ENCODE results near the gene FANCF.

GRCh38 chr11:22670830-22671229 lies 45.2 kb upstream of the FANCF start:
- TF ChIP-seq CTCF (IDR thresholded peaks at IDR 0.05; ENCODE audit: low read length): peak; percentile 54
- no peak for TF ChIP-seq EZH2 (optimal IDR thresholded peaks at IDR 0.05; ENCODE audit: low read depth, low read length)
- no peak for TF ChIP-seq EZH2phosphoT487 (IDR thresholded peaks at IDR 0.05; ENCODE audit: low read length)

Data from MM.1S (cell line).